MCF 10A (cell line): ENCODE measurements around the gene MARCO. TPM values are rescaled to one million over a fixed set of nuclear protein-coding genes. Genes with fewer than 3 reads are reported as not detected.

Experiments
- BruUV-seq: library from RNA; stranded (reverse); fragments of 400-500 nt; replicated peaks from 2 replicates; lab custom pipeline; 2021; lab: Mats Ljungman, UMichigan
- CTCF ChIA-PET: fragments of 300-600 bp; sonication (Branson Sonifier 250); formaldehyde crosslinking; extraction: SDS; loops from one replicate; lab custom pipeline; 2021; ENCODE audit warnings: antibody characterized with exemption, inconsistent platforms; lab: Yijun Ruan, JAX
- POLR2A ChIA-PET: fragments of 300-600, 350-650 bp; sonication (Branson Sonifier 250); formaldehyde crosslinking; extraction: SDS; loops from one replicate; lab custom pipeline; 2020; ENCODE audit warnings: antibody characterized with exemption, inconsistent platforms; lab: Yijun Ruan, JAX
- DNase-seq: peaks from one replicate; pipeline ENCODE4 v3.0.0-alpha.2; 2018; ENCODE audit not compliant: unreplicated experiment
- H3K27ac Mint-ChIP-seq: one replicate; pipeline ENCODE4 v1.8.0; 2022; ENCODE audit warnings: mild to moderate bottlenecking, low read depth, mixed read lengths; ENCODE audit not compliant: unreplicated experiment
- H3K27me3 Mint-ChIP-seq: one replicate; pipeline ENCODE4 v1.8.0; 2022; ENCODE audit warnings: mixed read lengths; ENCODE audit not compliant: insufficient read depth, unreplicated experiment
- H3K36me3 Mint-ChIP-seq: one replicate; pipeline ENCODE4 v1.8.0; 2022; ENCODE audit warnings: mild to moderate bottlenecking, moderate library complexity, mixed read lengths; ENCODE audit not compliant: insufficient read depth, unreplicated experiment
- H3K4me1 Mint-ChIP-seq: one replicate; pipeline ENCODE4 v1.8.0; 2022; ENCODE audit warnings: mixed read lengths; ENCODE audit not compliant: insufficient read depth, unreplicated experiment
- H3K4me3 Mint-ChIP-seq: one replicate; pipeline ENCODE4 v1.8.0; 2022; ENCODE audit warnings: mild to moderate bottlenecking, moderate library complexity, mixed read lengths; ENCODE audit not compliant: unreplicated experiment
- H3K9me3 Mint-ChIP-seq: one replicate; pipeline ENCODE4 v1.8.0; 2022; ENCODE audit warnings: mixed read lengths; ENCODE audit not compliant: unreplicated experiment
- intact Hi-C: fragments of 100-400 bp; cut with micrococcal nuclease; formaldehyde crosslinking; loops from 2 replicates; pipeline ENCODE4 v1.14.1; 2022
- total RNA-seq: library from RNA; stranded (reverse); gene quantifications from 2 replicates; pipeline ENCODE4 v1.2.3, GENCODE V29; 2022
- TF ChIP-seq, protein P1 (sequence below): fragments of 200-600 bp; IDR thresholded peaks from one replicate; pipeline ENCODE4 v1.8.0; 2022; ENCODE audit warnings: antibody characterized with exemption, mild to moderate bottlenecking; ENCODE audit not compliant: unreplicated experiment

The MARCO gene
- total RNA-seq, 1 experiment from 2014 or later: 1.5 TPM

DNA sequence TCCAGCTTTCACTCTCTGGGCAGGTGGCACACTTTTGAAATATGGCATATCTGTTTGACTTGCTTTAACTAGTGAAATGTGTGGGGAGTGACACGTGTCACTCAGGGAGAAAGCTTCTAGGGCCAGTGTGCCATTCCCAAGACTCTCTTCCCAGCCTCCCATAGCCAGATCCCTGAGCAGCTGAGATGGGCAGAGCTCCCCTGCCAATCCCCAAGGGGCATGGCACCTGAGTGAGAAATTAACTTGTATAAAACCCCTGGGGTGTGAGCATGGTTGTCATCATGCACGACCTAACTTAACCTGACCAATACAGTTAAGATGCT lies 39.0 kb upstream of the MARCO start:
- Mint-ChIP-seq H3K27me3 (no peaks in the 10 kb centered on the region), H3K9me3 (no peaks in the 10 kb centered on the region), H3K36me3 (no peaks in the 10 kb centered on the region), H3K4me3 (no peak overlapping the region), H3K4me1 (no peaks in the 10 kb centered on the region), H3K27ac (no peak overlapping the region)
- TF ChIP-seq, protein P1, sequence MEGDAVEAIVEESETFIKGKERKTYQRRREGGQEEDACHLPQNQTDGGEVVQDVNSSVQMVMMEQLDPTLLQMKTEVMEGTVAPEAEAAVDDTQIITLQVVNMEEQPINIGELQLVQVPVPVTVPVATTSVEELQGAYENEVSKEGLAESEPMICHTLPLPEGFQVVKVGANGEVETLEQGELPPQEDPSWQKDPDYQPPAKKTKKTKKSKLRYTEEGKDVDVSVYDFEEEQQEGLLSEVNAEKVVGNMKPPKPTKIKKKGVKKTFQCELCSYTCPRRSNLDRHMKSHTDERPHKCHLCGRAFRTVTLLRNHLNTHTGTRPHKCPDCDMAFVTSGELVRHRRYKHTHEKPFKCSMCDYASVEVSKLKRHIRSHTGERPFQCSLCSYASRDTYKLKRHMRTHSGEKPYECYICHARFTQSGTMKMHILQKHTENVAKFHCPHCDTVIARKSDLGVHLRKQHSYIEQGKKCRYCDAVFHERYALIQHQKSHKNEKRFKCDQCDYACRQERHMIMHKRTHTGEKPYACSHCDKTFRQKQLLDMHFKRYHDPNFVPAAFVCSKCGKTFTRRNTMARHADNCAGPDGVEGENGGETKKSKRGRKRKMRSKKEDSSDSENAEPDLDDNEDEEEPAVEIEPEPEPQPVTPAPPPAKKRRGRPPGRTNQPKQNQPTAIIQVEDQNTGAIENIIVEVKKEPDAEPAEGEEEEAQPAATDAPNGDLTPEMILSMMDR: no peak
- CTCF ChIA-PET: interaction anchor here (0.6 to 1.3 kb wide), 2 partner anchors 21 to 703 kb away, joined by 3 to 5 read pairs; no protein-coding TSS in a partner anchor
- intact Hi-C loops: no loop called here
- POLR2A ChIA-PET: interaction anchor here (0.6 kb wide), 1 partner anchor 11 kb away, joined by 3 read pairs; no protein-coding TSS in a partner anchor
- no peak for DNase-seq
- no TSS peak for BruUV-seq

DNA sequence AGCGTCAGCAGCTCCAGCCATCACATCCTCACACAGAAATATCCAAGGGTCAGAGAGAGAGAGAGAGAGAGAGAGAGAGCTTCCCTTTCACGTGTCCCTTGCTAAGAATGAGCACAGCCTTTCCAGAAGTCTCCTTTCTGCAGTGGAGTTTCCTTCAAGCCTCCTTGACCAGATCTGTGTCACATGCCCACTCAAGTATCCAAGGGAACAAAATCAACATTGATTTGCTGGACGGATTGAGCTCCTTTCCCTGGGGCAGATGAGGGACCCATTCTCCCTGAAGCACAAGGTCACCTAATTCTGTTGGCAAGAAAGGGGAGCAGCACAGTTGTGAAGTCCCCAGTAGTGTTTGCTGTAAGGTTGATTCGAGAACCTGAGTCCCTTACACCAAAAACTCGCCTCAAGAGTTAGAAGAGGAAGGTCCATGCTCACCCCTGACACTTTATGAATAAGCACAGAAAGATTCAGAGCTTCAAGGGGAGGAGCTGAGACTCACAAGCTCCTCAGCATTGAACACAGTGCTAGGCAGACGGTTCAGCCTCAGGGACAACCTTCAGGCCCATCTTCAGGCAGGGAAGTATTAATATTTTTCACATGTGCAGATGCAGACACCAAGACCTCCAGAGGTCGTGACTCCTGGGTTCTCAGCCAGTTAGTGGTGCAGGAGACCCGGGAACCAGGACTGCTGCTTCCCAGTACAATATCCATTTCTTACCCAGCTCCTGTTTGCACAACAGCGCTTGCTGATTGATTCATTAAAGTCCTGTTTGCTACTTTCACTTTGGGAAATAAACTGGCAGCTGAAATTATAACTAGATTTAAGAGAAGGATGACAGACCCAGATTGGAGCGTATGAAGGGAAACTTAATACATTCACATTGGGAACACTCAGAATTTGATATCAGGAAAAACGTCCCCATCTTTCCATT lies 38.2 kb upstream of the MARCO start:
- no peak for DNase-seq
- no TSS peak for BruUV-seq
- no peaks in the 10 kb centered on the region for H3K27me3 Mint-ChIP-seq
- H3K4me1 Mint-ChIP-seq: no peaks in the 10 kb centered on the region
- ChIA-PET POLR2A (interaction anchor here (0.6 kb wide), 1 partner anchor 10 kb away, joined by 3 read pairs; no protein-coding TSS in a partner anchor), CTCF (interaction anchor here (0.6 to 1.3 kb wide), 4 partner anchors 10 to 704 kb away, joined by 3 to 5 read pairs (median 4); no protein-coding TSS in a partner anchor)
- H3K4me3 Mint-ChIP-seq: no peak overlapping the region
- intact Hi-C loops: no loop called here
- no peaks in the 10 kb centered on the region for H3K36me3 Mint-ChIP-seq
- TF ChIP-seq, protein P1: no peak
- H3K9me3 Mint-ChIP-seq: no peaks in the 10 kb centered on the region
- H3K27ac Mint-ChIP-seq: no peak overlapping the region

DNA sequence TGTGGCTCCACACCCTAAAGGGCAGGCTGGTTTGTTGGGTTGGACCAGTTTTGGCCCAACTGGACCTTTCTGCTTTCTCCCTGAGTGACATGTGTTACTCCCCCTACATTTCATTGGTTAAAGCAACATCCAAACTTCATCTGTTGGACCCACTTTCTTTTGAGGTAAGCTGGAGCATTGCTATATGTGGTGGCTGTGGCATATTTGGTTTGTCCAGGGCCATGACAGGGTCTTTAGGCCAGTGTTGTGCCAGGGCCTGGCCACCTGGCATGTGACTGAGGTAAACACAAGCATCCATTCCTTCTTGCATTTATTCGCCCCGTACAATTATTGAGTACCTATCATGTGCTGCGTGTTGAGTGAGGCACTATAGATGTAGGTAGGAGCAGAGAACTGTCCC lies 36.8 kb upstream of the MARCO start:
- CTCF ChIA-PET: interaction anchor here (1.2 kb wide), 1 partner anchor 263 kb away, joined by 3 read pairs; no protein-coding TSS in a partner anchor
- no peak overlapping the region for H3K4me3 Mint-ChIP-seq
- DNase-seq: no peak
- POLR2A ChIA-PET: no interaction called here
- no peaks in the 10 kb centered on the region for H3K9me3 Mint-ChIP-seq
- TF ChIP-seq, protein P1: no peak
- H3K36me3 Mint-ChIP-seq: no peaks in the 10 kb centered on the region
- intact Hi-C loops: no loop called here
- no peaks in the 10 kb centered on the region for H3K27me3 Mint-ChIP-seq
- no peaks in the 10 kb centered on the region for H3K4me1 Mint-ChIP-seq
- no peak overlapping the region for H3K27ac Mint-ChIP-seq
- no TSS peak for BruUV-seq

DNA sequence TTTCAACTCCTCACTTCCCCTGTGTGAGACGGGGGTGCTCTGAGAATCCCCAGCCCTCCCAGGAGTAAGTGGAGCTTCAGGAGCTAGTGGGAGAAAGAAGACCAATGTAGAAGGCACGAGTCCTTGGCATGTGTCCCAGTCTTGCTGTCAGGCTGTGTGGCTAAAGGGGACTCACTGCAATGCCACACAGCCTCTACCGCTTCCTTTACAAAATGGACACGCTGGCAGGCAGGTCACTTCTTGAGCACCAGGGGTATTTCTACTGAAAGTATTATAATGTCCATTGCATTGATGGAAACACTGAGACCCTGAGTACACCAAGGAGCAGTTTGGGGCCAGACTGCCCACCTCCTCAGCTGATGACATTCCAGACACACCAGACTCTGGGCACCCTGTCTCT lies 35.8 kb upstream of the MARCO start:
- Mint-ChIP-seq H3K4me1 (no peaks in the 10 kb centered on the region), H3K36me3 (no peaks in the 10 kb centered on the region), H3K4me3 (no peak overlapping the region), H3K27ac (no peak overlapping the region), H3K9me3 (no peaks in the 10 kb centered on the region), H3K27me3 (no peaks in the 10 kb centered on the region)
- no peak for DNase-seq
- CTCF ChIA-PET: no interaction called here
- TF ChIP-seq, protein P1: no peak
- intact Hi-C loops: no loop called here
- BruUV-seq: no TSS peak
- POLR2A ChIA-PET: no interaction called here
